ENCODE results near the gene KDSR. TPM values are rescaled to one million over a fixed set of nuclear protein-coding genes. Genes with fewer than 3 reads are reported as not detected.

KDSR gene, protein sequence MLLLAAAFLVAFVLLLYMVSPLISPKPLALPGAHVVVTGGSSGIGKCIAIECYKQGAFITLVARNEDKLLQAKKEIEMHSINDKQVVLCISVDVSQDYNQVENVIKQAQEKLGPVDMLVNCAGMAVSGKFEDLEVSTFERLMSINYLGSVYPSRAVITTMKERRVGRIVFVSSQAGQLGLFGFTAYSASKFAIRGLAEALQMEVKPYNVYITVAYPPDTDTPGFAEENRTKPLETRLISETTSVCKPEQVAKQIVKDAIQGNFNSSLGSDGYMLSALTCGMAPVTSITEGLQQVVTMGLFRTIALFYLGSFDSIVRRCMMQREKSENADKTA
- total RNA-seq (10 to 100 TPM; 28.6 to 41.6 (median 34.9) TPM), polyA plus RNA-seq (10 to 100 TPM in 1 of 2 donors, 1 to 10 TPM in 1; 9.4 to 21.0 TPM)
- long read RNA-seq, donor 1, full-length matches to known transcripts, result 42 of 51 reads
- long read RNA-seq, donor 1, partial matches to known transcripts, result 0 of 51 reads
- long read RNA-seq, donor 1, other reads (novel, unspliced or antisense), result 9 of 51 reads
- long read RNA-seq, donor 2, full-length matches to known transcripts, result 43 of 55 reads
- long read RNA-seq, donor 2, partial matches to known transcripts, result 1 of 55 reads
- long read RNA-seq, donor 2, other reads (novel, unspliced or antisense), result 11 of 55 reads
- long read RNA-seq, donor 3, full-length matches to known transcripts, result 77 of 89 reads
- long read RNA-seq, donor 3, partial matches to known transcripts, result 2 of 89 reads
- long read RNA-seq, donor 3, other reads (novel, unspliced or antisense), result 10 of 89 reads

DNA sequence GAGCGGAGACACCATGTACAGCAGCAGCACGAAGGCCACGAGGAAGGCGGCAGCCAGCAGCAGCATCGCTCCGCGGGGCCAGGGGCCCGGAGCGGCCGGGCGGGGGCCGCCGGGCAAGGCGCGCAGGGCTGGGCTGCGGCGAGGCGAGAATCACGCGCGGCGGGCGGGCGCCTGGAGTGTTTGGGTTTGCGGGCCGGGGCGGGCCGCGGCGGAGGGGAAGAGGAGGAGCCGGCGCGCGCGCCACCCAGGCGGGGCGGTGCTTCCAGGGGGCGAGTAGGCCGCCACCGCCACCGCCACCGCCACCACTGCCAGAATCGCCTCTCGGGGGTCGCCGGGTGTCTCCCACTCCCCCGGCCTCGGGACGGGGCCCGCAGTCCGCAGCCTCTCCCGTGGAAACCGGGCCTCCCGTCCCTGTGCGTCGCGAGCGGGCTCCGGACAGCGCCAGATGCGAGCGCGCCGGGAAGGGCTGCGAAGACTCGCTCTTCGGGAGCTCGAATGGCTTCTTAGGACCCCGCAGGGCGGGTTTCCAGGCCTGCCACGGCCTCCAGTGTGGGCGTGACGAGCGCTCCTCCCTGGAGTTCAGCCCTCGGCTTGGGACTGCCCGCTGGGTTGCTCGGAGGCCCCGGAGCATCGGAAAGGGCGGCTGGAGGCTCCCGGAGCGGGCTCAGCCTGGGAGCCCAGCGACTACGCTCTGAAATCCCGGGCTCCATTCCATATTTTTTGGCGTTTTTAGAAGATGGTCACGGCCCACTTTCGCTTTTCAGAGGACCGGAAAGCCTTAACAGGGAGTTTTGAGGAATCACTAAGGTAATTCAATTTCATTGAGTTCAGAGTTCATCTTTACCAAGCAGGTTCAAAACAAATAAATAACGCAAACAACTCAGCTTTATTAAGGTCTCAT is at the start of gene KDSR:
Gene KDSR, minus strand, starts transcription at position 154 of the 901 bp plus-strand sequence. Its CDS starts 88 bp downstream, at position 66.
- peak within 1 kb of the TSS; percentile 94 to 99 (median 98) for H3K27ac ChIP-seq
- peaks cover 3 to 36% (median 13%) of the 10 kb centered on the region in 9 donors for H3K4me1 ChIP-seq
- TF ChIP-seq, protein P1, sequence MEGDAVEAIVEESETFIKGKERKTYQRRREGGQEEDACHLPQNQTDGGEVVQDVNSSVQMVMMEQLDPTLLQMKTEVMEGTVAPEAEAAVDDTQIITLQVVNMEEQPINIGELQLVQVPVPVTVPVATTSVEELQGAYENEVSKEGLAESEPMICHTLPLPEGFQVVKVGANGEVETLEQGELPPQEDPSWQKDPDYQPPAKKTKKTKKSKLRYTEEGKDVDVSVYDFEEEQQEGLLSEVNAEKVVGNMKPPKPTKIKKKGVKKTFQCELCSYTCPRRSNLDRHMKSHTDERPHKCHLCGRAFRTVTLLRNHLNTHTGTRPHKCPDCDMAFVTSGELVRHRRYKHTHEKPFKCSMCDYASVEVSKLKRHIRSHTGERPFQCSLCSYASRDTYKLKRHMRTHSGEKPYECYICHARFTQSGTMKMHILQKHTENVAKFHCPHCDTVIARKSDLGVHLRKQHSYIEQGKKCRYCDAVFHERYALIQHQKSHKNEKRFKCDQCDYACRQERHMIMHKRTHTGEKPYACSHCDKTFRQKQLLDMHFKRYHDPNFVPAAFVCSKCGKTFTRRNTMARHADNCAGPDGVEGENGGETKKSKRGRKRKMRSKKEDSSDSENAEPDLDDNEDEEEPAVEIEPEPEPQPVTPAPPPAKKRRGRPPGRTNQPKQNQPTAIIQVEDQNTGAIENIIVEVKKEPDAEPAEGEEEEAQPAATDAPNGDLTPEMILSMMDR (IDR thresholded peaks at IDR 0.05), result peak in 1 of 9 donors; percentile 8
- WGBS, 2 donors, result 1% methylated on average over 58 to 90 of the region's 90 CpGs
- ATAC-seq (peak; percentile 97 to 99 (median 98)), DNase-seq (peak; percentile 95 to 97)
- H3K36me3 ChIP-seq, result peaks cover 0 to 7% (median 4%) of the 10 kb centered on the region in 9 donors
- peak within 1 kb of the TSS; percentile 81 to 97 (median 90) for H3K4me3 ChIP-seq
- peaks cover 0 to 5% (median 0%) of the 10 kb centered on the region in 11 donors for H3K9me3 ChIP-seq
- H3K27me3 ChIP-seq, result no peaks in the 10 kb centered on the region
- intact Hi-C loops (cut with DNase I), result loop anchor here in 7 of 10 donors (1.0 to 10.0 kb wide), 6 partner anchors 35 to 653 kb away; partner anchors contain the start of genes VPS4B (in 7 of the 7) and PHLPP1 (in 1 of the 7)

DNA sequence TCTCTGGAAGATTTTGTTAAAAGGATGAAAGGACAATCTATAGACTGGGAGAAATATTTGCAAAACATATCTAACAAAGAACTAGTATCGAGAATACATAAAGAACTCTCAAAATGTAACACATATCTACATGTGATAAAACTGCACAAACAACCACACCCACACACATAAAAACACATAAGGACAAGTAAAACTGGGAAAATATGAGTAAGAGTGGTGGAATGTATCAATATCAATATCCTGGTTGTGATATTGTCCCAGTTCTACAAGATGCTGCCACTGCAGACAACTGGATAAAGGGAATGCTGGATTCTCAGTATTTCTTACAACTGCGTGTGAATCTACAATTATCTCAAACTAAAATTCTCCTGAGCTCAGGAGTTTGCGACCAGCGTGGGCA is 45.9 kb upstream of the KDSR start:
- 73 to 75% methylated on average over 4 of the region's 4 CpGs for WGBS, 2 donors
- no peak overlapping the region for H3K27ac ChIP-seq
- no peaks in the 10 kb centered on the region for H3K27me3 ChIP-seq
- DNase-seq (no peak), ATAC-seq (no peak)
- no peaks in the 10 kb centered on the region for H3K9me3 ChIP-seq
- H3K36me3 ChIP-seq, result peaks cover 0 to 96% (median 29%) of the 10 kb centered on the region in 9 donors
- no peak overlapping the region for H3K4me3 ChIP-seq
- intact Hi-C loops (cut with DNase I), result no loop called here
- TF ChIP-seq, protein P1 (IDR thresholded peaks at IDR 0.05), result no peak
- H3K4me1 ChIP-seq, result peaks cover 0 to 8% (median 0%) of the 10 kb centered on the region in 9 donors

DNA sequence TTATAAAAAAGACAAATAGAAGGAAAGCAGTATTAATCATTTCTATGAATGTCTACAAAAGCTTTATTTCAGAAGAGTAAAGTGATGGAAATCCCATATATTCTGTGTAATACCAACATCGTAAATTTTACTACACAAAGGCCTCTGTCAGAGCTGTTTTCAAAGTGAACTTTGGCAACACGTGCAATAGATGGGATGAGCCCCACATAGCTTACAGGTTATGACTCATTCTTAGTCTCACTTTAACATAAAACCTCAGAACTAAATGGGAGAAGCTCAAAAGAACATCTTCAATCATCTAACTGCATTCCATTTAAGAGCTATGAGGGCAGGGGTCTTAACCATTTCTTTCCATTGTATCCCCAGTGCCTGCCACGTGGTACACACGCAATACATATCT is 43.8 kb upstream of the KDSR start:
- H3K4me3 ChIP-seq, result no peak overlapping the region
- 93 to 95% methylated on average over 4 of the region's 4 CpGs for WGBS, 2 donors
- H3K9me3 ChIP-seq, result no peaks in the 10 kb centered on the region
- no peak for DNase-seq
- H3K27ac ChIP-seq, result no peak overlapping the region
- intact Hi-C loops (cut with DNase I), result no loop called here
- no peaks in the 10 kb centered on the region for H3K27me3 ChIP-seq
- TF ChIP-seq, protein P1 (IDR thresholded peaks at IDR 0.05), result no peak
- no peak for ATAC-seq
- H3K4me1 ChIP-seq, result peaks cover 0 to 15% (median 5%) of the 10 kb centered on the region in 9 donors
- H3K36me3 ChIP-seq, result peaks cover 0 to 96% (median 29%) of the 10 kb centered on the region in 9 donors
